PC-3 (cell line): ENCODE data around the gene RAB44. TPM values are rescaled to one million over a fixed set of nuclear protein-coding genes. Genes with fewer than 3 reads are reported as not detected.

ENCODE experiments used
- ATAC-seq: fragments of 200-7000 bp; cut with Tn5 transposase; 2 replicates; pipeline ENCODE4 v1.9.1; 2020; ENCODE audit warnings: mild to moderate bottlenecking, moderate library complexity
- BruUV-seq: library from RNA; stranded (reverse); fragments of 400-500 nt; replicated peaks from 2 replicates; lab custom pipeline; 2021; lab: Mats Ljungman, UMichigan
- CTCF ChIA-PET: fragments of 300-600 bp; sonication (Branson Sonifier 250); formaldehyde crosslinking; loops from one replicate; lab custom pipeline; 2022; ENCODE audit warnings: antibody characterized with exemption; lab: Charles Lee
- POLR2A ChIA-PET: fragments of 300-600 bp; sonication (Branson Sonifier 250); formaldehyde crosslinking; loops from one replicate; lab custom pipeline; 2022; ENCODE audit warnings: antibody characterized with exemption; ENCODE audit not compliant: unreplicated experiment; lab: Charles Lee
- DNase-seq: peaks from one replicate; pipeline ENCODE4 v3.0.0-alpha.2; 2015
- H2AFZ ChIP-seq: fragments of 300-600 bp; sonication (generic); 2 replicates; pipeline ENCODE4 v1.6.0; 2016; ENCODE audit warnings: antibody characterized with exemption, low read length
- H3F3A ChIP-seq: fragments of 300-600 bp; sonication (generic); one replicate; pipeline ENCODE4 v1.6.0; 2017; ENCODE audit warnings: antibody characterized with exemption, low read length, control low read depth, mild to moderate bottlenecking; ENCODE audit not compliant: unreplicated experiment
- H3K27ac ChIP-seq: fragments of 300-600 bp; sonication (generic); 2 replicates; pipeline ENCODE4 v1.5.1; 2016; ENCODE audit warnings: mild to moderate bottlenecking, low read length
- H3K27me3 ChIP-seq: fragments of 300-600 bp; sonication (generic); 2 replicates; pipeline ENCODE4 v1.6.1; 2016; ENCODE audit warnings: low read length, mixed read lengths
- H3K36me3 ChIP-seq: fragments of 300-600 bp; sonication (generic); 2 replicates; pipeline ENCODE4 v1.6.1; 2016; ENCODE audit warnings: low read depth, mixed run types, low read length, mixed read lengths
- H3K4me1 ChIP-seq: fragments of 300-600 bp; sonication (generic); 2 replicates; pipeline ENCODE4 v1.5.1; 2016; ENCODE audit warnings: low read length; ENCODE audit not compliant: insufficient read depth
- H3K4me2 ChIP-seq: fragments of 300-600 bp; sonication (generic); 2 replicates; pipeline ENCODE4 v1.6.0; 2016; ENCODE audit warnings: low read length
- H3K4me3 ChIP-seq: fragments of 300-600 bp; sonication (generic); 2 replicates; pipeline ENCODE4 v1.5.1; 2016; ENCODE audit warnings: mild to moderate bottlenecking, low read length, mixed read lengths
- H3K79me2 ChIP-seq: fragments of 300-600 bp; sonication (generic); 2 replicates; pipeline ENCODE4 v1.6.1; 2017; ENCODE audit warnings: low read length, mixed read lengths
- H3K9ac ChIP-seq: fragments of 300-600 bp; sonication (generic); 2 replicates; pipeline ENCODE4 v1.6.0; 2016; ENCODE audit warnings: mild to moderate bottlenecking, low read length
- H3K9me2 ChIP-seq: fragments of 300-600 bp; sonication (generic); replicated peaks from 2 replicates; pipeline ENCODE4 v1.6.1; 2016; ENCODE audit warnings: mixed run types, low read length, mixed read lengths
- H3K9me3 ChIP-seq: fragments of 300-600 bp; sonication (generic); 2 replicates; pipeline ENCODE4 v1.6.1; 2016; ENCODE audit warnings: low read length, mixed read lengths
- H4K20me1 ChIP-seq: fragments of 300-600 bp; sonication (generic); 2 replicates; pipeline ENCODE4 v1.6.1; 2016; ENCODE audit warnings: low read length, mixed read lengths
- CTCF ChIP-seq: fragments of 300-600 bp; sonication (generic); conservative IDR thresholded peaks from 2 replicates; pipeline ENCODE4 v1.5.1; 2017; ENCODE audit warnings: antibody characterized with exemption, low read depth, mild to moderate bottlenecking, low read length
- EZH2 ChIP-seq: fragments of 300-600 bp; sonication (generic); IDR thresholded peaks from one replicate; pipeline ENCODE4 v1.6.1; 2017; ENCODE audit warnings: antibody characterized with exemption, mild to moderate bottlenecking, low read length; ENCODE audit not compliant: unreplicated experiment
- EZH2phosphoT487 ChIP-seq: fragments of 300-600 bp; sonication (generic); IDR thresholded peaks from 2 replicates; pipeline ENCODE4 v1.6.1; 2018; ENCODE audit warnings: mild to moderate bottlenecking, antibody characterized with exemption, low read length, borderline replicate concordance
- intact Hi-C: fragments of 100-400 bp; cut with micrococcal nuclease; formaldehyde crosslinking; loops from 2 replicates; pipeline ENCODE4 v1.9.0; 2023
- total RNA-seq: library from RNA; depleted of rRNA; stranded (reverse); fragments of >200 nt; gene quantifications from 2 replicates; pipeline ENCODE4 v1.2.3, GENCODE V29; 2014

The RAB44 gene
- total RNA-seq, 1 experiment from 2014 or later, result not detected

- H3K4me3 ChIP-seq, result no peak overlapping the region
Measured at GRCh38 chr6:36655085-36655724, 42.4 kb upstream of the RAB44 start.

GRCh38 chr6:36656441-36656840 is 41.2 kb upstream of the RAB44 start:
- ChIA-PET CTCF (no interaction called here), POLR2A (interaction anchor here (0.6 kb wide), 1 partner anchor 19 kb away, joined by 6 read pairs; no protein-coding TSS in a partner anchor)
- Histone ChIP-seq H4K20me1 (no peaks in the 10 kb centered on the region), H3K4me3 (no peak overlapping the region), H3K4me1 (no peaks in the 10 kb centered on the region), H3K9ac (no peak overlapping the region), H3K9me2 (no peaks in the 10 kb centered on the region), H3K27ac (no peak overlapping the region), H3F3A (no peaks in the 10 kb centered on the region), H3K36me3 (no peaks in the 10 kb centered on the region), H3K4me2 (no peak overlapping the region), H3K27me3 (no peaks in the 10 kb centered on the region), H3K79me2 (no peaks in the 10 kb centered on the region), H2AFZ (no peak overlapping the region), H3K9me3 (no peaks in the 10 kb centered on the region)
- TF ChIP-seq CTCF (no peak), EZH2 (no peak), EZH2phosphoT487 (no peak)
- no peak for DNase-seq
- ATAC-seq, result no peak
- no TSS peak for BruUV-seq
- intact Hi-C loops, result no loop called here

More at GRCh38 chr6:36655085-36655724, 42.4 kb upstream of the RAB44 start:
- H3K79me2 ChIP-seq, result no peaks in the 10 kb centered on the region
- CTCF ChIA-PET, result no interaction called here
- H3F3A ChIP-seq, result no peaks in the 10 kb centered on the region
- H2AFZ ChIP-seq, result no peak overlapping the region
- H3K9me3 ChIP-seq, result no peaks in the 10 kb centered on the region
- no peaks in the 10 kb centered on the region for H3K27me3 ChIP-seq
- no peaks in the 10 kb centered on the region for H3K9me2 ChIP-seq
- POLR2A ChIA-PET, result no interaction called here
- H3K36me3 ChIP-seq, result no peaks in the 10 kb centered on the region
- no peaks in the 10 kb centered on the region for H4K20me1 ChIP-seq
- no peaks in the 10 kb centered on the region for H3K4me1 ChIP-seq
- H3K27ac ChIP-seq, result no peak overlapping the region
- TF ChIP-seq EZH2 (no peak), CTCF (no peak), EZH2phosphoT487 (no peak)
- no peak overlapping the region for H3K4me2 ChIP-seq
- no peak for ATAC-seq
- DNase-seq, result no peak
- no TSS peak for BruUV-seq
- intact Hi-C loops, result no loop called here
- H3K9ac ChIP-seq, result no peak overlapping the region

GRCh38 chr6:36657271-36657670 is 40.4 kb upstream of the RAB44 start:
- Histone ChIP-seq H3K4me1 (no peaks in the 10 kb centered on the region), H3K9ac (no peak overlapping the region), H3K79me2 (no peaks in the 10 kb centered on the region), H3K36me3 (no peaks in the 10 kb centered on the region), H3K27me3 (no peaks in the 10 kb centered on the region), H3K4me2 (no peak overlapping the region), H4K20me1 (no peaks in the 10 kb centered on the region), H2AFZ (no peak overlapping the region), H3K9me2 (no peaks in the 10 kb centered on the region), H3K4me3 (no peak overlapping the region), H3K27ac (no peak overlapping the region), H3F3A (no peaks in the 10 kb centered on the region), H3K9me3 (no peaks in the 10 kb centered on the region)
- TF ChIP-seq CTCF, result no peak
- no peak for TF ChIP-seq EZH2
- TF ChIP-seq EZH2phosphoT487, result no peak
- intact Hi-C loops, result no loop called here
- no TSS peak for BruUV-seq
- ChIA-PET POLR2A (no interaction called here), CTCF (no interaction called here)
- DNase-seq (no peak), ATAC-seq (no peak)
